ENCODE measurements around the gene DOCK1. TPM values are rescaled to one million over a fixed set of nuclear protein-coding genes. Genes with fewer than 3 reads are reported as not detected.
"Not testable (repeated sequence)": the region's sequence is repeated elsewhere in the genome, so short reads cannot be mapped to it uniquely, and the experiment has no call there.

DOCK1 gene
- total RNA-seq, 1 donor from 2014 or later: 56.1 TPM

GRCh38 chr10:127309619-127310018 lies 404.4 kb downstream of the DOCK1 start:
- DNase-seq (ENCODE audit: low spot score): not testable (repeated sequence)

DNA sequence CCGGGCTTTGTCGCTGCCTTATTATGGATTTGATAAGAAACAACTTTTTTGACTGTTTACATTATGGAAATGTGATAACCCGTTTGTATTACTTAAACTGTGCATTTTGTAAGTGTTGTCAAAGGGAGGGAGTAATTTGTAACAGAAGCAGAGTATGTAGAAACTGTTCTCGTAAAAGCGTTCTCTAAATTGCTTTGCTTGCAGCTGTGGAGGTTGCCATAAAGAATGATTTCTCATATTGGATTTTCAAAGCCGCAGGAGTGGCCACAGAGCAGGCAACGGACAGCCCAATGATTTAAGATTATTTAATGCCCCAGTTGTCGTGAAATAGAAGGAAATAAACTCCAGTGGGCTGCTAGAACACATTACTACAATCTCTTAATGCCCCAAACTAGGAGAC lies 405.2 kb downstream of the DOCK1 start:
- DNase-seq (ENCODE audit: low spot score): no peak

DNA sequence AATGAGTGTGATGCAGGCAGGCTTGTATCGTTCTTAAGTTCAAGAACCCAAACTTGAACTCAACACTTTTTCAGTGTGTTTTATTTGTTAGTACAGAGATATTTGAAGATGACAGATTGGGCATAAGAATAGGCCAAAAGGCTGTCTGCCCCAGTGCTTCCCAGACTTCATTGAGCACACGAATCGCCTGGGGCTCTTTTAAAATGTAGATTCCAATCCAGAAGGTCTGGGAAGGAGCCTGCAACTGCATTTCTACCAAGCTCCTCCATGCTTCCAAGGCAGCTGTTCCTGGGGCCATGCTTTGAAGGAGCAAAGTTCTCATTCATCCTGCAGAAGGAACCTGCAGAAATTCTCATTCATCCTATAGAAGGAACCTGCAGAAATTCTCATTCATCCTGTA lies 405.7 kb downstream of the DOCK1 start:
- DNase-seq (ENCODE audit: low spot score): no peak

DNA sequence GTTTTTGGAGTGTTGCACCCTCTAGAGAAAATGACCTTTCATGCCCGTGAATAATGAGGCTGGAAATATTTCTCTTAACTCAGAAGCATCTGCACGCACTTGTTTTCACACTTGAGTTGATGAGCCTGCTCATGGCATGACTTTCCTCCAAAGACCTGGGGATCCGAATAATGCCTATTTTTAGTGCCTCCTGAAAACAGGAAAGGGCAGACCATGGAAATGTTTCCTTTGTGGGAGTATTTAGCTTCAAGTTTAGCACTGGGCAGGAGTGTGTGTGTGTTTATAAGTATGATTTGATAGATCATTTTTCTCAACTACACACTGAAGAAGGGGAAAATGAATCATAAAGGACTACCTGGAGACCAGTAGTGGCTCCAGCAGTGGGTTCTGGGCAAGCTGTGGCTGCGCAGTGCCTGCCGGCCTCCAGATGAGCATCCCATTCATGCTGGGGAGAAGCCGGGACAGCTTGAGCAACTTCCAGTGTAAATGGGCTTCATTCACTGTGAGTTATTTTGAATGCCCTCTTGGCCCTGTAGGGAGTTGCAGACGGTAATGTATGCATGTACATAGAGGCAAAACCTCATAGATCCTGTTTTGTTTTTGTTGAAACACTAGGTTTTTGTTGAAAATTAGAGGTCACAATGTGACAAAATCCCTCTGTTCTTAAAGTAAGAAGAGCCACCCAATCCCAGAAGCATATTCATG lies 408.9 kb downstream of the DOCK1 start:
- DNase-seq (ENCODE audit: low spot score): no peak

DNA sequence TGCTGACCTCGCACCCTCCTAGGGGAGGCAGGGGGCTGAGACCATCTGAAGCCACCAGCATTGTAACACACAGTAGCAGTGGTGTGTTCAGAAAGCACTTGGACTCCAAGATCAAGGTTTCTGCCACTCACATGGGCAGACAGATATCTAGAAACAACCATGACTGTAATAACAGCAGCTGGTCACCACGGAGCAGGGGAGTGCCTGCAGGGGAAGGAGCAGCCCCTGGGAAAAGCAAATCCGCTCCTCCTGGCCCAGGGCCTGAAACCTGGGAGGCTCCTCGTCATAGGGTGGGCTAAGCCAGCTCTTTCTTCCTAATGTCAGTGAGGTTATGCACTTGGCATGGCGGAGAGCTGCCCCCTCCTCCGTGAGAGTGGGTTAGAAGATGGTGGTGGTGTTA lies 409.6 kb downstream of the DOCK1 start:
- DNase-seq (ENCODE audit: low spot score): no peak

DNA sequence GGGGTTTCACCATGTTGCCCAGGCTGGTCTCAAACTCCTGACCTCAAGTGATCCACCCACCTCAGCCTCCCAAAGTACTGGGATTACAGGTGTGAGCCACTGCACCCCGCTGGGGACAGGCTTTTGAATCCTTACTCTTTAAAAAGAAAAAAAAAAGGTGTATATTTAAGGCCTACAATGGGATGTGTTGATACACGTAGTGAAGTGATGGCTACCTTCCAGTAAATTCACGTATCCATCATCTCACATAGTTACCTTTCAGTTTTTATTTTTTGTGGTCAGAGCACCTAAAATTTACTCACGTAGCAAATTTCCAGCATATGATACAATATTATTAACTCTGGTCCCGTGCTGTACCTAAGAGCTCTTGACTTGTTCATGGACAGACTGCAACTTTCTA lies 410.7 kb downstream of the DOCK1 start:
- no peak for DNase-seq (ENCODE audit: low spot score)

DNA sequence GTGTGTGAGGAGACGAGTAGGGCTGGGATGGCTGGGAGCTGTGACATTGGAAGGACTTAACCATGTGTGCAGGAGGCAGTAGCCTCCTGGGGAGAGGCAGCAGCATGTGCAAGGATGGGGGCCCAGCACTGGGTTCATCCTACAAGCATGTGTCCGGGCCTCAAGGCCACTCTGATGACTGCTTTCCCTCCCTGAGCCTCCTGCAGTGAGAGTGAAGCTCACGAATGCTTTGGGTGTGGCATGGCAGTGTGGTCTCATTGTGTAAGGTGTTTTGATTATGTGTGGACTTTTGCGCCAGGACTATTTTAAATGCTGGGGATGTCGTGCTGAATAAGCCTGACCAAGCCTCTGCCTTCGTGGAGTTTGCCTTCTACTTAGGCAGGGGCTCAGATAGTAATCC lies 413.2 kb downstream of the DOCK1 start:
- no peak for DNase-seq (ENCODE audit: low spot score)

DNA sequence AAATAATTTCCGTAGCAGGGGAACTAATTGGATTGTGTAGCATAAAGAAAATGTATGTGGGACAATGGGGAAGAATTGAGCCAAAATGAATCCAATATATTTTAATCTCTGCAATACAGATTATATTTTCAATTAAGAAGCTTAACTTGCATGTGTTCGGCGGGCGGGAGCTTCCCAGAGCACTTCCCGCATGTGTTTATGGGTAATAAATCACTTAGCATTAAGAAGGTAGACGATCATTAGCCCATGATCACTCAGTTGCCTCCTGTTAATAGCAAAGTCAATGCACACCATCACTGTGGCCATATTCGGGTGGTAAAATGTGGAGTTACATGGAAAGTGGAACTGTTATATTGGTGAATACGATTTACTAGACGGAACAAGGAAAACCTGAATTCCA lies 414.0 kb downstream of the DOCK1 start:
- no peak for DNase-seq (ENCODE audit: low spot score)

DNA sequence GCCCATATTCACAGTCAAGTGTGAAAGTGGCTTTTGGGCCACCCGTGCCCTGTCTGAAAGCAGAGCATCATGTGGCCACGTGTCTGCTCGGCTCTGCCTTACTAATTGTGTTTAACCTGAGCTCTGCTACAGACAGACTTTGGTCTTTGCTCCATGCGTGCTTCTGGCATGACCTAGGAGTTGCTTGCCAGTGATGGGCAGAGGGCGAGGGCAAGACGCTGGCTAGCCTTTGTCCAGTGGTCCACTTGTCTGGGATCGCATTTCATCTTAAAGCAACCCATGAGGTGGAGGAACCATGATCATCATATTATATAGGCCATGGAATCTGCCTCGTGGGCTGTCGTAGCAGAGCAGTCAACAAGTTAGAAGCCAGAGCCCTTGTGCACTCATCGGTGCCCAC lies 414.5 kb downstream of the DOCK1 start:
- DNase-seq (ENCODE audit: low spot score): no peak

DNA sequence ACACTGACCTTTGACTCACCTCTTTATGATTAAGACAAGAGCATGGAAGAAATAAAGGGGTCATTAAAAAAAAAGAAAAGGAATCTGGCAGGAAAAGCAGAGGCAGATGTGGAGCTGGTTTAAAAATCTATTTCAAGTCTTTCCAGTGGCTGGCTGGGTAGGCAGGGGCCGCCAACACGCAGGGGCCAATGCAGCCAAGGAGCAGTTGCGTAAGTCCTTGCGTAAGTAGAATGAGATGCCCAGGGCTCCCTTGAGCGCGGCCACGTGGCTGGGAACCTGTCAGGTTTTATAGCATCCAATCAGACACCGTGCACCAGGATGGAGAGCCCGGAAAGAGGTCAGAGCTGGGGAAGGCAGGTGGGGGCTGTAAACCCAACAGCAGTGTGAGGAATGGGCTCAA lies 414.9 kb downstream of the DOCK1 start:
- DNase-seq (ENCODE audit: low spot score): no peak

DNA sequence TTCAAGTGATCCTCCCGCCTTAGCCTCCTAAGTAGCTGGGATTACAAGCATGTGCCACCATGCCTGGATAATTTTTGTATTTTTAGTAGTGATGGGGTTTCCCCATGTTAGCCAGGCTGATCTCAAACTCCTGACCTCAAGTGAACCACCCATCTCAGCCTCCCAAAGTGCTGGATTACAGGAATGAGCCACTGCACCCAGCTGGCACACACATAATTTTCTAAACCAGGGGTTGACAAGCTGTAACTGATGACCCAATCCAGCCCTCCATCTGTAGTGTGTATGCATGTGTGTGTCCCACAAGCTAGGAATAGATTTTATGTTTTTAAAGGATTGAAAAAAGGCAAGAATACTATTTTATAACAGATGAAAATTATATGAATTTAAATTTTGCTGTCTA lies 417.1 kb downstream of the DOCK1 start:
- DNase-seq (ENCODE audit: low spot score): no peak

- no peak for DNase-seq (ENCODE audit: low spot score)
Observed at GRCh38 chr10:127325506-127325905, 420.3 kb downstream of the DOCK1 start.

DNA sequence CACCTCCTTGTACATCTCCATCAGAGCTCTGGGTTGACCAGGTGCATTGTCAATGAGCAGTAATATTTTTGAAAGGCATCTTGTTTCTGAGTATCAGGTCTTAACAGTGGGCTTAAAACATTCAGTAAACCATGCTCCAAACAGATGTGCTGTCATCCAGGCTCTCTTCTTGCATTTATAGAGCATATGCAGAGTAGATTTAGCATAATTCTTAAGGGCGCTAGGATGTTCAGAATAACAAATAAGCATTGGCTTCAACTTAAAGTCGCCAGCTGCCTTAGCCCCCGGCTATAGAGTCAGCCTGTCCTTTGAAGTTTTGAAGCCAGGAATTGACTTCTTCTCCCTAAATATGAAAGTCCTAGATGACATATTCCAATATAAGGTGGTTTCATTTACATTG lies 421.7 kb downstream of the DOCK1 start:
- DNase-seq (ENCODE audit: low spot score): no peak

- no peak for DNase-seq (ENCODE audit: low spot score)
Observed at GRCh38 chr10:127331696-127332095, 426.5 kb downstream of the DOCK1 start.

DNA sequence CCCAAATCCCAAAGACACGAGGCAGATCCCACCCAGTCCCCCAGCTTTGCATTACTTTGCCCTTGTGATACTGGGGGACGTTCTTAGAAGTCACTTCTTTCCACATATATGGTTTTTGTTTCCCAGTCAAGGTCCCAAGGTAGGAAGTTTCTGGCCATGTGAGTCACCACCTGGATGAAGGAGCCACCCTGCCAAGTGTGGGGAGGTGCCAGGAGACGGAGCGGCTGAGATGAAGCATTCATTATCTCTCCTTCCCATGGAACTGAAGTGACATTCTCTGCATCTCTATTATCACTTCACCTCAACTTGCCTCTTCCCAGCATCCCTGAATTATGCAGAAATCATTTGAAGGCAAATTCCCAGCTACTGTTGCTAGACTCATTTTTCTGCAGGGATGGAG lies 427.4 kb downstream of the DOCK1 start:
- DNase-seq (ENCODE audit: low spot score): no peak

DNA sequence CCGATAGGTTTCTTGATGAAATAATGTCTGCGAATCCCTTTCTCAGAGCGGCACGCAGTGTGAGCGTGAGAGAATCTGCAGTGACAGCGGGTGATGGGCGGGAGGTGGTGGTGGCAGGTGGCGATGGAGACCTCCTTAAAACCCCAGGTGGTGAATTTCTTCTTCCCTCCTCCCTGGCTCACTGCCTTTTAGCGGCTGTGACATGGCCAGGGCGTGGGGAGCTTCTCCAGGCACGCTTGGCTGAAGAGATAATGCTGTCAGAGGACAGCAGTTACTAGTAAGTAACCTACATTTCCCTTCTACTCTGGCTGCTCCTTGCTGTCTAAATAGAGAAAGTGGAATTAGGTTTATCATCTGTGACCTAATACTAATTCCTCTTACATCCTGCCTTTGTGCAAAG lies 432.6 kb downstream of the DOCK1 start:
- peak; percentile 47 for DNase-seq (ENCODE audit: low spot score)

DNA sequence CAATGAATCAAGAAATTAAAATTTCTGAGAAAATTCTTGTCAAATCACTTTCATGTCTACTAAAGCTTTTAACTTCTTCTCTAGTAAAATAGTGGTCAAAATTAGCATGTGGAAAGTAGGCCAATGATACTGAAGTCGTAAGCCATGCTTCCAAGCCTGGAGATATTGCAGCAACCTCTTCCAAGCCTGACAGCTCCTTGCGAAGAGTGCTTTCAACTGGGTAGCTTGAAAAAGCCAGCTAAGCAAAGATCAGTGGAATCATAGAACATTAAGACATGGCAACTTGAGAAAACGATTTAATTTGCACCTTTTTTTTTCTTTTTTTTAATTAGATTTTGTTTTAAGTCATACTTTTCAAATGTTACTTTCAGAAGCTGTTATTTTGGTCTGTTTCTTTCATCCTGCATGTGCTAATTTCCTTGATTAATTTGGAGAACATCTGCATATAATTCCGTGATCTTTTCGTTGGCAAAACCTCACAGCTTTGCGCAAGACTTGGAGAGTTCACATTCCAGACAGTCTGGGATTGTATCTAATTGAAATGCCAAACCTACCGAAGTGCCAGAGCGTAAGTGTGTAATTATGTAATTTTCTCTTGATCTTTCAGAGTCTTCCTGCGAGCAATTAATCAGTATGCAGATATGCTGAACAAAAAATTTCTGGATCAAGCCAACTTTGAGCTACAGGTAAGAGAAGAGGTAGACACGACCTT lies 433.3 kb downstream of the DOCK1 start:
- DNase-seq (ENCODE audit: low spot score): peak; percentile 11

DNA sequence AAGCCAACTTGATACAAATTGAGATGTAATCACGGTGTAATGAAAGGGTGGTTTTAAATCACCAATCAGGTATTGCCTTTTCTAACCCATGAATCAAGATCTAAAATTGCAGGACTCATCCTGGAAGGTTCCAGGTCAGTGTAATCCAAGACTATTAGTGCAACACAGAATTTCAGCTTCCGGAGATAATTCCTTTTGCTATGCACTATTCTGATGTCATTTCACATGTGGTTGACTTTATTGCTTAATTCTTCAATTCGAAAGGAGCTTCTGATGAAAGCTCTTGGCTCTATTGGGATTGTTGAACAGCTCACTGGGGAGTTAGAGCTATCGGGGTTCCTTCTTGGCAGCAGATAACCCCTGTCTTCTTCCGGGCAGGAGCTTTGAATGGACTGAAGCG lies 438.6 kb downstream of the DOCK1 start:
- DNase-seq (ENCODE audit: low spot score): peak; percentile 86

GRCh38 chr10:127344346-127344745 lies 439.1 kb downstream of the DOCK1 start:
- DNase-seq (ENCODE audit: low spot score): peak; percentile 76

DNA sequence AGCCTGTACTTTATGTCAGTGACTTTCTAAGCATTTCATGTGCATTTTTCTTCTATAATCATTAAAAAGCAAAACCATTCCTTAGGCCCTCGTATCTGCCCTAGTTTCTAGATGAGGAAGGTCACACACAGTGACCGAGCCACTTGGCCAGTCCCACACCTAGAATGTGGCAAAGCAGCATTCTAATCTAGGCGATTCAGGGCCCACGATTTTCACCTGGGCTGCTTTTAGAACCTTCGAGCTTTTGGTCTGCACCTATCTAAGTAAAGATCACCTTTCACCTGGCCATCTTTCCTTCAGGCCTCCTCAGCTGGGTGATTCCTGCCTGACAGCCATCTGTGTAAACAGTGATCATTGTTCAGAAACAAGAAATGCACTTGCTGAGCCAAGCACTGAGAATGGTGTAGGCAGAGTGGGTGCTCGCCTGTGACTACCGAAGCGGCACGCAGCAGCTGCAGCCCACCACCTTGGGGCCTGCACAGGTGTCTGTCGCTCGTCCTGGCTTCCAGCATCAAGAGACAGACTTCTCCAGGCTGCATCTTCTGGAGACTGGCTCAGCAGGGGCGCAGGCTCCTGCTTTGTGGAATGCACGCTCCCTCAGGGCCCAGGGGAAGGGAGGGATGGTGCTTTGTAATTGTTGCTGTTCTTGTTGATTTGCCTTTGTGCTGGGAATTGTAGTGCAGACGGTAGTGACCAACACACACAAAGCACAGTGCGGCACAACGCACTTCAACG lies 440.2 kb downstream of the DOCK1 start:
- no peak for DNase-seq (ENCODE audit: low spot score)

- no peak for DNase-seq (ENCODE audit: low spot score)
Observed at GRCh38 chr10:127346604-127347003, 441.4 kb downstream of the DOCK1 start.

GRCh38 chr10:127347202-127347959 lies 442.2 kb downstream of the DOCK1 start:
- no peak for DNase-seq (ENCODE audit: low spot score)

All from umbilical cord (tissue), 2 donors.